Fibroblast of mammary gland (primary cell): ENCODE data around the gene HMG20A.
A peak's percentile ranks its signal among the peaks of the same experiment; 100 is the strongest.
"Not testable (repeated sequence)": the region's sequence is repeated elsewhere in the genome, so short reads cannot be mapped to it uniquely, and the experiment has no call there.

Experiments
- DNase-seq: peaks from one replicate; pipeline ENCODE4 v3.0.0-alpha.2; 2010; ENCODE audit warnings: low read depth
- H3K4me3 ChIP-seq: 2 replicates; pipeline ENCODE4 v1.5.1; 2011; ENCODE audit warnings: low read depth, mild to moderate bottlenecking, low read length, moderate library complexity; ENCODE audit not compliant: control insufficient read depth
- CTCF ChIP-seq: conservative IDR thresholded peaks from 2 replicates; pipeline ENCODE4 v1.5.1; 2011; ENCODE audit warnings: low read depth, low read length, inconsistent platforms; ENCODE audit not compliant: control insufficient read depth, insufficient read depth

The HMG20A gene

GRCh38 chr15:77393471-77393840, 27.2 kb upstream of the HMG20A start:
- no peak for TF ChIP-seq CTCF
- no peak overlapping the region for H3K4me3 ChIP-seq
- DNase-seq, result peak; percentile 70

- no peak overlapping the region for H3K4me3 ChIP-seq
- no peak for TF ChIP-seq CTCF
- no peak for DNase-seq
Measured at GRCh38 chr15:77395013-77395774, 25.5 kb upstream of the HMG20A start.

- H3K4me3 ChIP-seq, result no peak overlapping the region
- no peak for DNase-seq
- no peak for TF ChIP-seq CTCF
Measured at GRCh38 chr15:77396692-77397091, 24.0 kb upstream of the HMG20A start.

- no peak for DNase-seq
- no peak for TF ChIP-seq CTCF
- H3K4me3 ChIP-seq, result no peak overlapping the region
Measured at GRCh38 chr15:77398927-77399326, 21.8 kb upstream of the HMG20A start.

GRCh38 chr15:77400258-77400657, 20.4 kb upstream of the HMG20A start:
- H3K4me3 ChIP-seq, result no peak overlapping the region
- no peak for DNase-seq
- TF ChIP-seq CTCF, result no peak

- no peak for TF ChIP-seq CTCF
- peak; percentile 77 for DNase-seq
- H3K4me3 ChIP-seq, result no peak overlapping the region
Measured at GRCh38 chr15:77402740-77403379, 17.8 kb upstream of the HMG20A start.

GRCh38 chr15:77406173-77406759, 14.4 kb upstream of the HMG20A start:
- not testable (repeated sequence) for H3K4me3 ChIP-seq, DNase-seq
